Stomach (tissue), 4 donors: ENCODE data around the gene PTPRD.

Experiments used
- CTCF ChIP-seq, 7 experiments: fragments of 450-650 bp in 4 of 7; fragments of 200-600 bp in 3 of 7; sonication (generic) in 3 of 7; IDR thresholded peaks; one replicate each; pipeline ENCODE4 v1.5.1; 2016 to 2019; ENCODE audit warnings: antibody characterized with exemption in 7 of 7, control low read depth in 2 of 7, mild to moderate bottlenecking in 1 of 7
- EP300 ChIP-seq: sonication (generic); formaldehyde crosslinking; IDR thresholded peaks from one replicate; pipeline ENCODE4 v1.6.1; 2017; ENCODE audit warnings: antibody characterized with exemption
- POLR2A ChIP-seq, 4 donors: fragments of 450-650 bp; IDR thresholded peaks; one replicate each; pipeline ENCODE4 v1.6.1; 2016; ENCODE audit warnings: antibody characterized with exemption in 4 of 4, control low read depth in 2 of 4, mild to moderate bottlenecking in 1 of 4, moderate library complexity in 1 of 4
- POLR2AphosphoS5 ChIP-seq, 3 donors: sonication (generic); formaldehyde crosslinking; IDR thresholded peaks; one replicate each; pipeline ENCODE4 v1.6.1; 2016; ENCODE audit warnings: antibody characterized with exemption in 3 of 3

- TF ChIP-seq CTCF (IDR thresholded peaks at IDR 0.05) (no peak), POLR2A (IDR thresholded peaks at IDR 0.05) (no peak), EP300 (no peak), POLR2AphosphoS5 (IDR thresholded peaks at IDR 0.05) (no peak)
Observed at GRCh38 chr9:10003047-10003446, 609.8 kb downstream of the PTPRD start.
